Stomach (tissue), 9 donors: ENCODE results near the gene GNG7. TPM values are rescaled to one million over a fixed set of nuclear protein-coding genes. Genes with fewer than 3 reads are reported as not detected.
A peak's percentile ranks its signal among the peaks of the same experiment; 100 is the strongest.

ENCODE experiments used
- DNase-seq, 2 donors: peaks; one replicate each; pipeline versions ENCODE4 v3.0.0 to v3.0.0-alpha.2; 2013 to 2019
- H3K27ac ChIP-seq, 5 donors: fragments of 200-600 bp in 4 of 5; sonication (generic) in 4 of 5; one replicate each; pipeline ENCODE4 v1.5.1; 2013 to 2019; ENCODE audit warnings: mild to moderate bottlenecking in 1 of 5, moderate library complexity in 1 of 5
- H3K27me3 ChIP-seq, 3 donors: fragments of 200-600 bp; sonication (generic); one replicate each; pipeline ENCODE4 v1.5.1; 2017 to 2019; ENCODE audit warnings: mixed run types in 1 of 3
- H3K36me3 ChIP-seq, 4 donors: fragments of 200-600 bp; sonication (generic); 1 replicate in 3 of 4; 2 replicates in 1 of 4; pipeline ENCODE4 v1.5.1; 2016 to 2019
- H3K4me1 ChIP-seq, 4 donors: fragments of 200-600 bp; sonication (generic); one replicate each; pipeline ENCODE4 v1.5.1; 2016 to 2019
- H3K4me3 ChIP-seq, 4 donors: fragments of 200-600 bp; sonication (generic) in 3 of 4; one replicate each; pipeline ENCODE4 v1.5.1; 2016 to 2019; ENCODE audit warnings: mild to moderate bottlenecking in 1 of 4
- H3K9me3 ChIP-seq, 4 donors: fragments of 200-600 bp; sonication (generic); one replicate each; pipeline ENCODE4 v1.5.1; 2016 to 2019
- CTCF ChIP-seq, 7 experiments: fragments of 450-650 bp in 4 of 7; fragments of 200-600 bp in 3 of 7; sonication (generic) in 3 of 7; IDR thresholded peaks; one replicate each; pipeline ENCODE4 v1.5.1; 2016 to 2019; ENCODE audit warnings: antibody characterized with exemption in 7 of 7, control low read depth in 2 of 7, mild to moderate bottlenecking in 1 of 7
- EP300 ChIP-seq: sonication (generic); formaldehyde crosslinking; IDR thresholded peaks from one replicate; pipeline ENCODE4 v1.6.1; 2017; ENCODE audit warnings: antibody characterized with exemption
- POLR2A ChIP-seq, 4 donors: fragments of 450-650 bp; IDR thresholded peaks; one replicate each; pipeline ENCODE4 v1.6.1; 2016; ENCODE audit warnings: antibody characterized with exemption in 4 of 4, control low read depth in 2 of 4, mild to moderate bottlenecking in 1 of 4, moderate library complexity in 1 of 4
- POLR2AphosphoS5 ChIP-seq, 3 donors: sonication (generic); formaldehyde crosslinking; IDR thresholded peaks; one replicate each; pipeline ENCODE4 v1.6.1; 2016; ENCODE audit warnings: antibody characterized with exemption in 3 of 3
- WGBS, 5 donors: extraction: QIAGEN DNeasy Blood & Tissue Kit in 3 of 5; methylation state at CpG; one replicate each; pipeline versions ENCODE4 v1.1.5 to v1.1.7; 2013 to 2018; 5-methylcytosine and 5-hydroxymethylcytosine counted together
- intact Hi-C: fragments of 100-400 bp; cut with DNase I; formaldehyde crosslinking; loops from one replicate; pipeline ENCODE4 v1.15.1; 2023; ENCODE audit warnings: low total_unique reads
- polyA plus RNA-seq, 3 donors: library from polyadenylated mRNA; stranded (reverse); fragments of 200-250 nt; gene quantifications; one replicate each; pipeline ENCODE4 v1.2.3, GENCODE V29; 2013
- total RNA-seq, 5 donors: library from RNA; depleted of rRNA; stranded (reverse); fragments of >200 nt; gene quantifications; one replicate each; pipeline versions ENCODE4 v1.1.0 to v1.2.3, GENCODE V29; 2014 to 2016
- donor health status: healthy with polysubstance abuse.
- donor health status: Bipolar disorder and iron deficiency.
- donor health status: healthy.

Gene GNG7
- total and polyA plus RNA-seq, 8 donors: 0.58 to 15.1 (median 4.3) TPM

GRCh38 chr19:2747349-2747748 lies 44.9 kb upstream of the GNG7 start:
- Histone ChIP-seq H3K36me3 (no peaks in the 10 kb centered on the region), H3K27me3 (no peaks in the 10 kb centered on the region), H3K27ac (no peak overlapping the region), H3K9me3 (no peaks in the 10 kb centered on the region), H3K4me1 (peaks cover 0 to 8% (median 6%) of the 10 kb centered on the region in 4 donors), H3K4me3 (no peak overlapping the region)
- DNase-seq: no peak
- WGBS, 5 donors: 71 to 81% (median 77%) methylated on average over 7 of the region's 7 CpGs
- TF ChIP-seq POLR2AphosphoS5 (IDR thresholded peaks at IDR 0.05) (no peak), CTCF (IDR thresholded peaks at IDR 0.05) (no peak), EP300 (no peak), POLR2A (IDR thresholded peaks at IDR 0.05) (no peak)
- intact Hi-C loops: no loop called here

- H3K4me3 ChIP-seq: no peak overlapping the region
- no peak overlapping the region for H3K27ac ChIP-seq
- peaks cover 2 to 9% (median 8%) of the 10 kb centered on the region in 4 donors for H3K4me1 ChIP-seq
- TF ChIP-seq POLR2A (IDR thresholded peaks at IDR 0.05) (no peak), EP300 (no peak), CTCF (IDR thresholded peaks at IDR 0.05) (no peak), POLR2AphosphoS5 (IDR thresholded peaks at IDR 0.05) (no peak)
- H3K9me3 ChIP-seq: no peaks in the 10 kb centered on the region
- H3K27me3 ChIP-seq: peaks cover 0 to 16% (median 0%) of the 10 kb centered on the region in 3 donors
- H3K36me3 ChIP-seq: no peaks in the 10 kb centered on the region
- intact Hi-C loops: no loop called here
- WGBS, 5 donors: 35 to 41% (median 39%) methylated on average over 4 of the region's 4 CpGs
- DNase-seq: no peak
These were observed 41.6 kb upstream of the GNG7 start for GRCh38 chr19:2744113-2744512.

- Histone ChIP-seq H3K4me1 (peaks cover 11 to 15% (median 14%) of the 10 kb centered on the region in 4 donors), H3K36me3 (no peaks in the 10 kb centered on the region), H3K27me3 (peaks cover 0 to 16% (median 0%) of the 10 kb centered on the region in 3 donors), H3K4me3 (no peak overlapping the region), H3K9me3 (no peaks in the 10 kb centered on the region), H3K27ac (no peak overlapping the region)
- WGBS, 5 donors: 70 to 79% (median 77%) methylated on average over 8 of the region's 8 CpGs
- DNase-seq: no peak
- TF ChIP-seq EP300 (no peak), POLR2A (IDR thresholded peaks at IDR 0.05) (no peak), POLR2AphosphoS5 (IDR thresholded peaks at IDR 0.05) (no peak), CTCF (IDR thresholded peaks at IDR 0.05) (no peak)
- intact Hi-C loops: no loop called here
These were observed 40.6 kb upstream of the GNG7 start for GRCh38 chr19:2743099-2743498.

GRCh38 chr19:2740314-2740656 lies 37.8 kb upstream of the GNG7 start:
- Histone ChIP-seq H3K36me3 (peaks cover 12 to 21% (median 18%) of the 10 kb centered on the region in 4 donors), H3K4me3 (peak overlapping the region in 2 of 4 donors; percentile 89 to 94), H3K27ac (no peak overlapping the region), H3K4me1 (peaks cover 11 to 27% (median 18%) of the 10 kb centered on the region in 4 donors), H3K27me3 (peaks cover 0 to 16% (median 0%) of the 10 kb centered on the region in 3 donors), H3K9me3 (no peaks in the 10 kb centered on the region)
- WGBS, 5 donors: 45 to 47% (median 46%) methylated on average over 13 of the region's 13 CpGs
- TF ChIP-seq POLR2AphosphoS5 (IDR thresholded peaks at IDR 0.05) (no peak), CTCF (IDR thresholded peaks at IDR 0.05) (no peak), EP300 (no peak)
- intact Hi-C loops: no loop called here
- DNase-seq: no peak
